Caco-2 (cell line): ENCODE measurements around the gene TEX9. TPM values are rescaled to one million over a fixed set of nuclear protein-coding genes. Genes with fewer than 3 reads are reported as not detected.

Experiments used
- BruUV-seq: library from RNA; stranded (reverse); fragments of 400-500 nt; replicated peaks from 2 replicates; lab custom pipeline; 2021; lab: Mats Ljungman, UMichigan
- CTCF ChIA-PET: fragments of 300-600 bp; sonication (Branson Sonifier 250); formaldehyde crosslinking; loops from one replicate; lab custom pipeline; 2022; ENCODE audit warnings: antibody characterized with exemption; lab: Charles Lee
- POLR2A ChIA-PET: fragments of 300-600 bp; sonication (Branson Sonifier 250); formaldehyde crosslinking; loops from one replicate; lab custom pipeline; 2022; ENCODE audit warnings: antibody characterized with exemption; lab: Charles Lee
- DNase-seq, 2 experiments: peaks; one replicate each; pipeline versions ENCODE4 v3.0.0 to v3.0.0-alpha.2; 2020 to 2022
- H3K27me3 ChIP-seq: replicated peaks from 2 replicates; pipeline ENCODE4 v1.6.0; 2011; ENCODE audit warnings: low read length; ENCODE audit not compliant: control insufficient read depth, insufficient read depth
- H3K36me3 ChIP-seq: 2 replicates; pipeline ENCODE4 v1.5.1; 2011; ENCODE audit warnings: low read length; ENCODE audit not compliant: control insufficient read depth, insufficient read depth
- H3K4me1 ChIP-seq: fragments of 250-450 bp; sonication (Bioruptor Pico); 2 replicates; pipeline ENCODE4 v1.5.1; 2020; ENCODE audit warnings: mild to moderate bottlenecking
- H3K4me3 ChIP-seq: 2 replicates; pipeline ENCODE4 v1.5.1; 2011; ENCODE audit warnings: low read depth, mild to moderate bottlenecking, control low read depth, low read length
- H3K9me3 ChIP-seq: fragments of 250-450 bp; sonication (Bioruptor Pico); 2 replicates; pipeline ENCODE4 v1.5.1; 2020; ENCODE audit warnings: mild to moderate bottlenecking, moderate library complexity
- H3K27ac Mint-ChIP-seq: one replicate; pipeline ENCODE4 v1.8.0; 2022; ENCODE audit warnings: mixed read lengths; ENCODE audit not compliant: unreplicated experiment
- H3K27me3 Mint-ChIP-seq: one replicate; pipeline ENCODE4 v1.8.0; 2022; ENCODE audit warnings: mixed read lengths; ENCODE audit not compliant: insufficient read depth, unreplicated experiment
- H3K36me3 Mint-ChIP-seq: one replicate; pipeline ENCODE4 v1.8.0; 2022; ENCODE audit warnings: mild to moderate bottlenecking, mixed read lengths; ENCODE audit not compliant: insufficient read depth, unreplicated experiment
- H3K4me1 Mint-ChIP-seq: one replicate; pipeline ENCODE4 v1.8.0; 2022; ENCODE audit warnings: low read depth, mixed read lengths; ENCODE audit not compliant: unreplicated experiment
- H3K4me3 Mint-ChIP-seq: one replicate; pipeline ENCODE4 v1.8.0; 2022; ENCODE audit warnings: mild to moderate bottlenecking, moderate library complexity, mixed read lengths; ENCODE audit not compliant: unreplicated experiment
- H3K9me3 Mint-ChIP-seq: one replicate; pipeline ENCODE4 v1.8.0; 2022; ENCODE audit warnings: mixed read lengths; ENCODE audit not compliant: unreplicated experiment
- intact Hi-C: fragments of 100-400 bp; cut with micrococcal nuclease; formaldehyde crosslinking; loops from one replicate; pipeline ENCODE4 v1.10.0; 2022; ENCODE audit not compliant: unreplicated experiment
- total RNA-seq: library from RNA; stranded (reverse); gene quantifications from 2 replicates; pipeline ENCODE4 v1.2.3, GENCODE V29; 2022
- TF ChIP-seq, protein P1 (sequence below), 2 experiments: fragments of 200-600 bp in 1 of 2; IDR thresholded peaks; 1 replicate in 1 of 2; 2 replicates in 1 of 2; pipeline versions ENCODE4 v1.5.1 to v1.8.0; 2011 to 2022; ENCODE audit warnings: antibody characterized with exemption in 1 of 2, control low read depth in 1 of 2, inconsistent platforms in 1 of 2, low read depth in 1 of 2, low read length in 1 of 2, mild to moderate bottlenecking in 1 of 2, moderate library complexity in 1 of 2; ENCODE audit not compliant: insufficient read depth in 1 of 2, severe bottlenecking in 1 of 2, unreplicated experiment in 1 of 2

Gene TEX9
- total RNA-seq, 1 experiment from 2014 or later, result 1.9 TPM

GRCh38 chr15:56320861-56321260 lies 44.4 kb upstream of the TEX9 start:
- no peaks in the 10 kb centered on the region for H3K27me3 ChIP-seq
- POLR2A ChIA-PET, result no interaction called here
- BruUV-seq, result no TSS peak
- H3K36me3 ChIP-seq, result no peaks in the 10 kb centered on the region
- H3K9me3 ChIP-seq, result no peaks in the 10 kb centered on the region
- Mint-ChIP-seq H3K27ac (no peak overlapping the region), H3K4me1 (no peaks in the 10 kb centered on the region), H3K4me3 (no peak overlapping the region), H3K27me3 (peaks cover 13% of the 10 kb centered on the region), H3K9me3 (no peaks in the 10 kb centered on the region), H3K36me3 (no peaks in the 10 kb centered on the region)
- CTCF ChIA-PET, result no interaction called here
- TF ChIP-seq, protein P1, sequence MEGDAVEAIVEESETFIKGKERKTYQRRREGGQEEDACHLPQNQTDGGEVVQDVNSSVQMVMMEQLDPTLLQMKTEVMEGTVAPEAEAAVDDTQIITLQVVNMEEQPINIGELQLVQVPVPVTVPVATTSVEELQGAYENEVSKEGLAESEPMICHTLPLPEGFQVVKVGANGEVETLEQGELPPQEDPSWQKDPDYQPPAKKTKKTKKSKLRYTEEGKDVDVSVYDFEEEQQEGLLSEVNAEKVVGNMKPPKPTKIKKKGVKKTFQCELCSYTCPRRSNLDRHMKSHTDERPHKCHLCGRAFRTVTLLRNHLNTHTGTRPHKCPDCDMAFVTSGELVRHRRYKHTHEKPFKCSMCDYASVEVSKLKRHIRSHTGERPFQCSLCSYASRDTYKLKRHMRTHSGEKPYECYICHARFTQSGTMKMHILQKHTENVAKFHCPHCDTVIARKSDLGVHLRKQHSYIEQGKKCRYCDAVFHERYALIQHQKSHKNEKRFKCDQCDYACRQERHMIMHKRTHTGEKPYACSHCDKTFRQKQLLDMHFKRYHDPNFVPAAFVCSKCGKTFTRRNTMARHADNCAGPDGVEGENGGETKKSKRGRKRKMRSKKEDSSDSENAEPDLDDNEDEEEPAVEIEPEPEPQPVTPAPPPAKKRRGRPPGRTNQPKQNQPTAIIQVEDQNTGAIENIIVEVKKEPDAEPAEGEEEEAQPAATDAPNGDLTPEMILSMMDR (IDR thresholded peaks at IDR 0.05; ENCODE audit: insufficient read depth in 1 of 2, low read depth in 1 of 2, low read length in 1 of 2, severe bottlenecking in 1 of 2, unreplicated experiment in 1 of 2), result no peak
- no peak overlapping the region for H3K4me3 ChIP-seq
- intact Hi-C loops, result no loop called here
- H3K4me1 ChIP-seq, result no peaks in the 10 kb centered on the region
- no peak for DNase-seq

DNA sequence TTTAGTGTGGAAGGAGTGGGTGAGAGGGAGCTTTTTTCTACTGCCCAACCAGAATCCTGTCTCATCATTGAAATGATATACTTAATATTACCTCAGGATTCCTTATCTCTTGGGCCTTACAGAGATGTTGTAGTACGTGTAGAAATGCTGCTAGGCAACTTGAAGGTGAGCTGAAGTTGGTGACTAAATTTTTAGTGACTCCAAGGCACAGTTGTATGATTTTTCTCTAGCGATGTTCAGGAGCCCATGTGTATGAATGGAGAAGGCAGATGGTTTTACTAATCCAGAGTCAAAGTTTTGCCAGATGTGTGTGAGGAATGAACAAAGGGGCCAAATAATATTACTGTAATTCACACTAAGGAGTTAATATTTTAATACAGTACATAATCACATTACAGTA lies 42.8 kb upstream of the TEX9 start:
- H3K9me3 Mint-ChIP-seq, result no peaks in the 10 kb centered on the region
- CTCF ChIA-PET, result no interaction called here
- BruUV-seq, result no TSS peak

DNA sequence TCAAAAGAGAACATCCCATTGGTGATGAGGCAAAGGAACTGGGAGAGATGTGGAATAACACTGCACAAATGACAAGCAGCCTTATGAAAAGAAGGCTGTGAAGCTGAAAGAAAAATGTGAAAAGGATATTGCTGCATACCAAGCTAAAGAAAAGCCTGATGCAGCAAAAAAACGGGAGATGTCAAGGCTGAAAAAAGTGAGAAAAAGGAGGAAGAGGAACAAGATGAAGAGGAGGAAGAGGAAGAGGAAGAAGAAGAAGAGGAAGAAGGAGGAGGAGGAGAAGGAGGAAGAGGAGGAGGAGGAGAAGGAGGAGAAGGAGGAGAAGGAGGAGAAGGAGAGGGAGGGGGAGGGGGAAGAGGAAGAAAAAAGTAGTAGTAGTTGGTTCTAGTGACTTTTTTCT lies 41.8 kb upstream of the TEX9 start:
- BruUV-seq, result no TSS peak
- Mint-ChIP-seq H3K4me3 (no peak overlapping the region), H3K36me3 (no peaks in the 10 kb centered on the region), H3K9me3 (no peaks in the 10 kb centered on the region), H3K27ac (no peak overlapping the region), H3K4me1 (no peaks in the 10 kb centered on the region), H3K27me3 (peaks cover 13% of the 10 kb centered on the region)
- no peaks in the 10 kb centered on the region for H3K9me3 ChIP-seq
- TF ChIP-seq, protein P1 (IDR thresholded peaks at IDR 0.05; ENCODE audit: insufficient read depth in 1 of 2, low read depth in 1 of 2, low read length in 1 of 2, severe bottlenecking in 1 of 2, unreplicated experiment in 1 of 2), result no peak
- intact Hi-C loops, result no loop called here
- no peaks in the 10 kb centered on the region for H3K36me3 ChIP-seq
- CTCF ChIA-PET, result no interaction called here
- POLR2A ChIA-PET, result no interaction called here
- no peaks in the 10 kb centered on the region for H3K27me3 ChIP-seq
- no peaks in the 10 kb centered on the region for H3K4me1 ChIP-seq
- H3K4me3 ChIP-seq, result no peak overlapping the region
- DNase-seq, result no peak

More for the DNA sequence above, 42.8 kb upstream of the TEX9 start:
- no peak for DNase-seq
- intact Hi-C loops, result no loop called here
- H3K27me3 ChIP-seq, result no peaks in the 10 kb centered on the region
- no peaks in the 10 kb centered on the region for H3K36me3 Mint-ChIP-seq
- POLR2A ChIA-PET, result no interaction called here
- no peaks in the 10 kb centered on the region for H3K4me1 Mint-ChIP-seq
- no peaks in the 10 kb centered on the region for H3K4me1 ChIP-seq
- H3K4me3 Mint-ChIP-seq, result no peak overlapping the region
- H3K36me3 ChIP-seq, result no peaks in the 10 kb centered on the region
- H3K9me3 ChIP-seq, result no peaks in the 10 kb centered on the region
- no peak overlapping the region for H3K4me3 ChIP-seq
- TF ChIP-seq, protein P1 (IDR thresholded peaks at IDR 0.05; ENCODE audit: insufficient read depth in 1 of 2, low read depth in 1 of 2, low read length in 1 of 2, severe bottlenecking in 1 of 2, unreplicated experiment in 1 of 2), result no peak
- H3K27ac Mint-ChIP-seq, result no peak overlapping the region
- H3K27me3 Mint-ChIP-seq, result peaks cover 13% of the 10 kb centered on the region
